Endodermal cell (in vitro differentiated cells): ENCODE results near the gene HTATSF1. TPM values are rescaled to one million over a fixed set of nuclear protein-coding genes. Genes with fewer than 3 reads are reported as not detected.

Experiments
- DNase-seq: peaks from one replicate; pipeline ENCODE4 v3.0.0-alpha.2; 2017
- H3K27ac ChIP-seq: 2 replicates; pipeline ENCODE4 v1.5.1; 2013; ENCODE audit warnings: mild to moderate bottlenecking, low read depth, low read length, moderate library complexity
- H3K27me3 ChIP-seq: 2 replicates; pipeline ENCODE4 v1.6.1; 2013; ENCODE audit warnings: mild to moderate bottlenecking, low read length, moderate library complexity; ENCODE audit not compliant: insufficient read depth, control insufficient read depth, poor library complexity, severe bottlenecking
- H3K36me3 ChIP-seq: 2 replicates; pipeline ENCODE4 v1.7.0; 2013; ENCODE audit warnings: mild to moderate bottlenecking, low read length, moderate library complexity; ENCODE audit not compliant: control insufficient read depth, insufficient read depth
- H3K4me1 ChIP-seq: one replicate; pipeline ENCODE4 v1.7.0; 2013; ENCODE audit warnings: low read length; ENCODE audit not compliant: control insufficient read depth, insufficient read depth
- H3K4me3 ChIP-seq: 2 replicates; pipeline ENCODE4 v1.5.1; 2013; ENCODE audit warnings: mild to moderate bottlenecking, low read length, moderate library complexity
- H3K9ac ChIP-seq: 2 replicates; pipeline ENCODE4 v1.6.1; 2013; ENCODE audit warnings: mild to moderate bottlenecking, low read length, moderate library complexity; ENCODE audit not compliant: poor library complexity, severe bottlenecking; ENCODE audit errors: extremely low read depth
- H3K9me3 ChIP-seq: 2 replicates; pipeline ENCODE4 v1.6.1; 2013; ENCODE audit warnings: mild to moderate bottlenecking, low read length, moderate library complexity; ENCODE audit not compliant: control insufficient read depth
- H3K27ac Mint-ChIP-seq: 2 replicates; pipeline ENCODE4 v1.8.0; 2020; ENCODE audit warnings: mixed read lengths
- H3K27me3 Mint-ChIP-seq: 2 replicates; pipeline ENCODE4 v1.8.0; 2021; ENCODE audit warnings: mild to moderate bottlenecking, mixed read lengths; ENCODE audit not compliant: insufficient read depth
- H3K36me3 Mint-ChIP-seq: 2 replicates; pipeline ENCODE4 v1.8.0; 2020; ENCODE audit warnings: low read depth, mixed read lengths
- H3K4me1 Mint-ChIP-seq: 2 replicates; pipeline ENCODE4 v1.8.0; 2020; ENCODE audit warnings: mixed read lengths
- H3K4me3 Mint-ChIP-seq: 2 replicates; pipeline ENCODE4 v1.8.0; 2020; ENCODE audit warnings: mild to moderate bottlenecking, moderate library complexity, mixed read lengths
- H3K9me3 Mint-ChIP-seq: 2 replicates; pipeline ENCODE4 v1.8.0; 2020; ENCODE audit warnings: mild to moderate bottlenecking, mixed read lengths
- WGBS, 2 experiments: methylation state at CpG; one replicate each; pipeline versions ENCODE4 v1.1.5 to v1.1.7; 2013; ENCODE audit warnings: missing lambda C conversion rate in 2 of 2, mixed read lengths in 1 of 2; ENCODE audit not compliant: insufficient coverage in 1 of 2, insufficient read length in 1 of 2; 5-methylcytosine and 5-hydroxymethylcytosine counted together
- total RNA-seq, 2 donors: library from RNA; stranded (reverse); fragmentation: NEBNext Ultra II Directional in 1 of 2; extraction: Animal tissue kit (Norgen Biotek cat#: 25700) in 1 of 2; gene quantifications; 2 replicates in 1 of 2; 3 replicates in 1 of 2; pipeline ENCODE4 v1.2.1, GENCODE V29; 2021
- TF ChIP-seq, protein P1 (sequence below): fragments of 200-600 bp; sonication (generic); conservative IDR thresholded peaks from 2 replicates; pipeline ENCODE4 v1.5.0; 2021; ENCODE audit warnings: antibody characterized with exemption, mild to moderate bottlenecking

Gene HTATSF1
- total RNA-seq, 2 donors from 2014 or later, result 61.1 to 75.5 TPM

- no peaks in the 10 kb centered on the region for H3K36me3 ChIP-seq
- Mint-ChIP-seq H3K9me3 (peaks cover 25% of the 10 kb centered on the region), H3K27me3 (no peaks in the 10 kb centered on the region), H3K4me3 (no peak overlapping the region), H3K27ac (no peak overlapping the region), H3K4me1 (peaks cover 8% of the 10 kb centered on the region), H3K36me3 (no peaks in the 10 kb centered on the region)
- H3K4me1 ChIP-seq, result no peaks in the 10 kb centered on the region
- H3K27ac ChIP-seq, result no peak overlapping the region
- no peak overlapping the region for H3K4me3 ChIP-seq
- H3K27me3 ChIP-seq, result no peaks in the 10 kb centered on the region
- TF ChIP-seq, protein P1, sequence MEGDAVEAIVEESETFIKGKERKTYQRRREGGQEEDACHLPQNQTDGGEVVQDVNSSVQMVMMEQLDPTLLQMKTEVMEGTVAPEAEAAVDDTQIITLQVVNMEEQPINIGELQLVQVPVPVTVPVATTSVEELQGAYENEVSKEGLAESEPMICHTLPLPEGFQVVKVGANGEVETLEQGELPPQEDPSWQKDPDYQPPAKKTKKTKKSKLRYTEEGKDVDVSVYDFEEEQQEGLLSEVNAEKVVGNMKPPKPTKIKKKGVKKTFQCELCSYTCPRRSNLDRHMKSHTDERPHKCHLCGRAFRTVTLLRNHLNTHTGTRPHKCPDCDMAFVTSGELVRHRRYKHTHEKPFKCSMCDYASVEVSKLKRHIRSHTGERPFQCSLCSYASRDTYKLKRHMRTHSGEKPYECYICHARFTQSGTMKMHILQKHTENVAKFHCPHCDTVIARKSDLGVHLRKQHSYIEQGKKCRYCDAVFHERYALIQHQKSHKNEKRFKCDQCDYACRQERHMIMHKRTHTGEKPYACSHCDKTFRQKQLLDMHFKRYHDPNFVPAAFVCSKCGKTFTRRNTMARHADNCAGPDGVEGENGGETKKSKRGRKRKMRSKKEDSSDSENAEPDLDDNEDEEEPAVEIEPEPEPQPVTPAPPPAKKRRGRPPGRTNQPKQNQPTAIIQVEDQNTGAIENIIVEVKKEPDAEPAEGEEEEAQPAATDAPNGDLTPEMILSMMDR, result no peak
- H3K9ac ChIP-seq, result no peak overlapping the region
- no peaks in the 10 kb centered on the region for H3K9me3 ChIP-seq
- 100% methylated on average over 3 of the region's 5 CpGs; no CpG with 5 or more reads in 1 of the 2 experiments for WGBS, 2 experiments
- no peak for DNase-seq
These were observed 44.8 kb upstream of the HTATSF1 start for GRCh38 chrX:136452614-136453013.

DNA sequence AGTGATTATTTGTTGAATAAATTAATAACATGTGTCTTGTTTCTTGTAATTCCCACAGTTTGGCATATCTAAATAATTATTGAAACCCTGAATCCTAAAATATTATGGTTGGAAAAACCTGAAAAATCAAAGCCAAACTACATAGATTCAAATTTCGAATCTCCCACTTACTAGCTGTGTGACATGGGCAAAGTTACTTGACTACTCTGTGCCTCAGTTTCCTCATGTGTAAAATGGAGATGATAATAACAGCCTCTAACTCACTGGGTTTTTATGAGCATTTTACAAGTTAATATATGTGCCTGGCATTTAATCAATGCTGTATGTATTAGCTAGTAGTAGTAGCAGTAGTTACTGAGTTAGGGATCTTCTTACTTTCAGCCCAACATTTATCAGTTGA, 44.3 kb upstream of the HTATSF1 start:
- no peak for DNase-seq
- Histone ChIP-seq H3K27me3 (no peaks in the 10 kb centered on the region), H3K9ac (no peak overlapping the region), H3K9me3 (no peaks in the 10 kb centered on the region), H3K4me3 (no peak overlapping the region), H3K27ac (no peak overlapping the region), H3K4me1 (no peaks in the 10 kb centered on the region), H3K36me3 (no peaks in the 10 kb centered on the region)
- no peak overlapping the region for H3K27ac Mint-ChIP-seq
- H3K9me3 Mint-ChIP-seq, result peaks cover 25% of the 10 kb centered on the region
- peaks cover 8% of the 10 kb centered on the region for H3K4me1 Mint-ChIP-seq
- WGBS, 2 experiments, result 100% methylated on average over 1 of the region's 1 CpG; no CpG with 5 or more reads in 1 of the 2 experiments
- no peaks in the 10 kb centered on the region for H3K36me3 Mint-ChIP-seq
- H3K27me3 Mint-ChIP-seq, result no peaks in the 10 kb centered on the region
- TF ChIP-seq, protein P1, result no peak
- H3K4me3 Mint-ChIP-seq, result no peak overlapping the region

DNA sequence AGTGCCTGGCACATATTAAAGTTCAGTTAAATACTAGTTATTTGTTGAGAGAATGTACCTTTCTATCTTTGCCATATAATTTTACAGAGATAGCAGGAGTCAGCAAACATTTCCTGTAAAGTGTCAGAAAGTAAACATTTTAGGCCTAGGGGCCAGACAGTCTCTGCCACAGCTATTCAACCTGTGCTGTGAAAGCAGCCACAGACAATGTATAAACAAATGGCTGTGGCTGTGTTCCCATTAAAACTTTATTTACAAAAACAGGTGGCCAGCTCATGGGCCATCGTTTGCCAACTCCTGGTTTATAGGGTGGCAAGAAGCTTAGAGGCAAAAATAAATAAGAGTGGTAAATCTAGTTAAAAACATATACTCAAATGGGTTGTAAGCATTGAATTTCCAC, 43.6 kb upstream of the HTATSF1 start:
- H3K4me1 ChIP-seq, result no peaks in the 10 kb centered on the region
- no peak overlapping the region for H3K9ac ChIP-seq
- no peak overlapping the region for H3K27ac ChIP-seq
- H3K27me3 ChIP-seq, result no peaks in the 10 kb centered on the region
- no peaks in the 10 kb centered on the region for H3K27me3 Mint-ChIP-seq
- H3K4me3 Mint-ChIP-seq, result no peak overlapping the region
- no peaks in the 10 kb centered on the region for H3K36me3 ChIP-seq
- H3K9me3 Mint-ChIP-seq, result peaks cover 29% of the 10 kb centered on the region
- no peak overlapping the region for H3K27ac Mint-ChIP-seq
- H3K4me3 ChIP-seq, result no peak overlapping the region
- H3K4me1 Mint-ChIP-seq, result peaks cover 8% of the 10 kb centered on the region
- DNase-seq, result no peak
- H3K36me3 Mint-ChIP-seq, result no peaks in the 10 kb centered on the region
- TF ChIP-seq, protein P1, result no peak
- H3K9me3 ChIP-seq, result no peaks in the 10 kb centered on the region
- WGBS, 2 experiments, result no CpG with 5 or more reads among the region's 1 CpG
